ENCODE measurements around the gene PAX4. TPM values are rescaled to one million over a fixed set of nuclear protein-coding genes. Genes with fewer than 3 reads are reported as not detected.
A peak's percentile ranks its signal among the peaks of the same experiment; 100 is the strongest.

Gene PAX4
- total and polyA plus RNA-seq, 2 donors (not counting 3 experiments of a cell fraction or from before 2014, with no cell fraction given): not detected

GRCh38 chr7:127629268-127629854 is 11.4 kb upstream of the PAX4 start:
- Histone ChIP-seq H3K9me3 (replicated peaks; ENCODE audit: control insufficient read depth, insufficient read depth, low read length) (no peaks in the 10 kb centered on the region), H3K4me1 (ENCODE audit: control insufficient read depth, extremely low read depth, insufficient read depth, low read length) (no peaks in the 10 kb centered on the region), H3K27ac (ENCODE audit: insufficient read depth, low read depth, low read length) (no peak overlapping the region), H3K9ac (replicated peaks; ENCODE audit: extremely low read depth, insufficient read depth, low read length) (no peak overlapping the region), H3K36me3 (ENCODE audit: control insufficient read depth in 2 of 2, extremely low read depth in 1 of 2, insufficient read depth in 2 of 2, low read length in 2 of 2) (no peaks in the 10 kb centered on the region), H2AFZ (ENCODE audit: low read depth, low read length) (no peak overlapping the region), H3K4me3 (replicated peaks in 1 of 3; ENCODE audit: insufficient read depth in 1 of 3, low read depth in 1 of 3, low read length in 3 of 3) (no peak overlapping the region), H3K4me2 (ENCODE audit: insufficient read depth, low read length) (no peak overlapping the region), H3K27me3 (ENCODE audit: control insufficient read depth in 2 of 2, insufficient read depth in 2 of 2, low read length in 2 of 2) (peaks cover 6 to 19% of the 10 kb centered on the region in 2 experiments), H3K79me2 (ENCODE audit: control insufficient read depth, insufficient read depth, low read length) (no peaks in the 10 kb centered on the region), H4K20me1 (replicated peaks; ENCODE audit: control insufficient read depth, extremely low read depth, insufficient read depth, low read length) (no peaks in the 10 kb centered on the region), H3K9me1 (replicated peaks; ENCODE audit: control insufficient read depth, extremely low read depth, insufficient read depth, low read length) (no peaks in the 10 kb centered on the region)
- TF ChIP-seq JUN (IDR thresholded peaks at IDR 0.05; ENCODE audit: borderline replicate concordance, insufficient read depth, insufficient read length, low read depth): no peak
- no peak for TF ChIP-seq EZH2 (IDR thresholded peaks at IDR 0.05; ENCODE audit: borderline replicate concordance, low read depth, low read length, severe bottlenecking)
- no peak for TF ChIP-seq MYC (IDR thresholded peaks at IDR 0.05; ENCODE audit: low read depth, low read length)
- no peak for TF ChIP-seq POLR2A (IDR thresholded peaks at IDR 0.05; ENCODE audit: low read depth, low read length)
- no peak for TF ChIP-seq GATA2 (IDR thresholded peaks at IDR 0.05; ENCODE audit: insufficient read depth, insufficient read length, low read depth, low read length)
- peak; percentile 26 to 36 for TF ChIP-seq CTCF (IDR thresholded peaks at IDR 0.05; ENCODE audit: extremely low read depth in 1 of 2, insufficient read depth in 1 of 2, low read depth in 1 of 2, low read length in 2 of 2)
- TF ChIP-seq FOS (IDR thresholded peaks at IDR 0.05; ENCODE audit: borderline replicate concordance, insufficient read depth, low read length): no peak
- FAIRE-seq (no peak), DNase-seq (ENCODE audit: low read depth, low spot score) (no peak)
- POLR2A ChIA-PET: no interaction called here
- CTCF ChIA-PET: interaction anchor here (0.5 to 2.2 kb wide), 9 partner anchors 8 to 580 kb away, joined by 3 to 10 read pairs (median 3); no protein-coding TSS in a partner anchor
- intact Hi-C loops (cut with micrococcal nuclease) (loop anchor here (10.0 kb wide), 1 partner anchor 125 kb away; no protein-coding TSS in a partner anchor), dilution Hi-C loops (cut with MboI; ENCODE audit: extremely low pct_ligation_motif_present, low sequenced_read_pairs) (no loop called here)
- BruUV-seq (replicated peaks): no TSS peak

Measured in endothelial cell of umbilical vein (primary cell).